ENCODE data around the gene AHCYL2. TPM values are rescaled to one million over a fixed set of nuclear protein-coding genes. Genes with fewer than 3 reads are reported as not detected.
A peak's percentile ranks its signal among the peaks of the same experiment; 100 is the strongest.

The AHCYL2 gene
- total and polyA plus RNA-seq, 8 donors, result 5.1 to 16.8 (median 13.3) TPM

- intact Hi-C loops (cut with DNase I), result no loop called here
Measured at GRCh38 chr7:129222064-129222463, 2.8 kb upstream of the AHCYL2 start.

GRCh38 chr7:129225206-129225930 is 538 bp downstream of the AHCYL2 start:
- H3K4me1 ChIP-seq, result peaks cover 4 to 25% (median 22%) of the 10 kb centered on the region in 3 donors
- peak overlapping the region; percentile 59 to 97 (median 90) for H3K4me3 ChIP-seq
- WGBS, 2 donors, result 1% methylated on average over 48 to 60 of the region's 60 CpGs
- H3K9me3 ChIP-seq, result no peaks in the 10 kb centered on the region
- intact Hi-C loops (cut with DNase I), result no loop called here
- peak overlapping the region; percentile 61 to 97 (median 92) for H3K27ac ChIP-seq
- no peaks in the 10 kb centered on the region for H3K36me3 ChIP-seq
- FAIRE-seq (no peak), DNase-seq (peak; percentile 47 to 88 (median 70)), ATAC-seq (peak; percentile 35 to 58 (median 43))
- no peak for TF ChIP-seq CTCF (IDR thresholded peaks at IDR 0.05)
- no peaks in the 10 kb centered on the region for H3K27me3 ChIP-seq

More at GRCh38 chr7:129222064-129222463, 2.8 kb upstream of the AHCYL2 start:
- no peak for ATAC-seq
- no peak for FAIRE-seq
- no peak for DNase-seq
- Histone ChIP-seq H3K36me3 (no peaks in the 10 kb centered on the region), H3K9me3 (no peaks in the 10 kb centered on the region), H3K4me3 (no peak overlapping the region), H3K4me1 (peaks cover 0 to 10% (median 7%) of the 10 kb centered on the region in 3 donors), H3K27ac (no peak overlapping the region), H3K27me3 (no peaks in the 10 kb centered on the region)
- no peak for TF ChIP-seq CTCF (IDR thresholded peaks at IDR 0.05)
- WGBS, 2 donors, result 44 to 52% methylated on average over 4 of the region's 4 CpGs

- no peaks in the 10 kb centered on the region for H3K36me3 ChIP-seq
- H3K4me3 ChIP-seq, result peak overlapping the region; percentile 59 to 97 (median 90)
- H3K4me1 ChIP-seq, result peaks cover 4 to 25% (median 22%) of the 10 kb centered on the region in 3 donors
- H3K27me3 ChIP-seq, result no peaks in the 10 kb centered on the region
- intact Hi-C loops (cut with DNase I), result no loop called here
- H3K9me3 ChIP-seq, result no peaks in the 10 kb centered on the region
- DNase-seq (no peak), FAIRE-seq (no peak), ATAC-seq (no peak)
- H3K27ac ChIP-seq, result peak overlapping the region in 2 of 4 donors; percentile 91 to 97
- TF ChIP-seq CTCF (IDR thresholded peaks at IDR 0.05), result no peak
- 7 to 8% methylated on average over 11 of the region's 11 CpGs for WGBS, 2 donors
Measured at GRCh38 chr7:129225931-129226572, 1.2 kb downstream of the AHCYL2 start.

- H3K36me3 ChIP-seq, result no peaks in the 10 kb centered on the region
- DNase-seq (peak in 2 of 6 donors; percentile 27 to 39), FAIRE-seq (no peak), ATAC-seq (no peak)
- peak overlapping the region in 2 of 4 donors; percentile 6 to 38 for H3K27ac ChIP-seq
- H3K27me3 ChIP-seq, result no peaks in the 10 kb centered on the region
- TF ChIP-seq CTCF (IDR thresholded peaks at IDR 0.05), result no peak
- intact Hi-C loops (cut with DNase I), result no loop called here
- 20% methylated on average over 4 of the region's 4 CpGs for WGBS, 2 donors
- peaks cover 4 to 25% (median 22%) of the 10 kb centered on the region in 3 donors for H3K4me1 ChIP-seq
- no peak overlapping the region for H3K4me3 ChIP-seq
- no peaks in the 10 kb centered on the region for H3K9me3 ChIP-seq
Measured at GRCh38 chr7:129227646-129228578, 3.1 kb downstream of the AHCYL2 start.
